HepG2 (cell line): ENCODE results near the gene NOTCH4. TPM values are rescaled to one million over a fixed set of nuclear protein-coding genes. Genes with fewer than 3 reads are reported as not detected.

Experiments used
- ARID2 ChIP-seq: sonication (generic); formaldehyde crosslinking; IDR thresholded peaks from 2 replicates; pipeline ENCODE4 v1.8.1; 2022; ENCODE audit warnings: mild to moderate bottlenecking, missing genetic modification reagents, borderline replicate concordance
- CHD4 ChIP-seq: fragments of 200-600 bp; sonication (generic); IDR thresholded peaks from 2 replicates; pipeline ENCODE4 v1.7.0; 2017; ENCODE audit warnings: mild to moderate bottlenecking, low read length, borderline replicate concordance
- CTCF ChIP-seq: sonication (generic); formaldehyde crosslinking; IDR thresholded peaks from 2 replicates; pipeline ENCODE4 v1.5.0; 2020; ENCODE audit warnings: mild to moderate bottlenecking, missing genetic modification reagents, moderate library complexity
- GATA4 ChIP-seq: sonication (generic); IDR thresholded peaks from 2 replicates; pipeline ENCODE4 v1.6.1; 2016; ENCODE audit warnings: antibody characterized with exemption, low read depth, borderline replicate concordance
- IRF2 ChIP-seq: IDR thresholded peaks from 2 replicates; pipeline ENCODE4 v1.6.1; 2018; ENCODE audit warnings: missing genetic modification reagents, missing compliant biosample characterization
- JARID2 ChIP-seq: sonication (generic); formaldehyde crosslinking; IDR thresholded peaks from 2 replicates; pipeline ENCODE4 v1.8.1; 2023; ENCODE audit warnings: missing genetic modification reagents, inconsistent platforms; ENCODE audit not compliant: insufficient replicate concordance
- KDM5A ChIP-seq: fragments of 200-600 bp; sonication (generic); IDR thresholded peaks from 2 replicates; pipeline ENCODE4 v1.7.0; 2018; ENCODE audit warnings: antibody characterized with exemption, mild to moderate bottlenecking, low read length, borderline replicate concordance
- NFATC3 ChIP-seq: sonication (generic); formaldehyde crosslinking; IDR thresholded peaks from 2 replicates; pipeline ENCODE4 v1.5.1; 2020; ENCODE audit warnings: mild to moderate bottlenecking, missing genetic modification reagents
- RAD21 ChIP-seq: fragments of 450-650 bp; formaldehyde crosslinking; IDR thresholded peaks from 2 replicates; pipeline ENCODE4 v1.5.0; 2020; ENCODE audit warnings: mild to moderate bottlenecking
- SSRP1 ChIP-seq: IDR thresholded peaks from 2 replicates; pipeline ENCODE4 v1.6.1; 2016; ENCODE audit warnings: control low read depth
- TARDBP ChIP-seq: sonication (generic); formaldehyde crosslinking; IDR thresholded peaks from 2 replicates; pipeline ENCODE4 v1.8.0; 2022; ENCODE audit warnings: mild to moderate bottlenecking, missing genetic modification reagents
- TOE1 ChIP-seq: sonication (generic); formaldehyde crosslinking; IDR thresholded peaks from 2 replicates; pipeline ENCODE4 v1.4.0; 2020; ENCODE audit warnings: mild to moderate bottlenecking, missing genetic modification reagents
- TRAFD1 ChIP-seq: sonication (generic); formaldehyde crosslinking; IDR thresholded peaks from 2 replicates; pipeline ENCODE4 v1.5.1; 2020; ENCODE audit warnings: missing genetic modification reagents, mild to moderate bottlenecking, borderline replicate concordance
- TSC22D2 ChIP-seq: sonication (generic); formaldehyde crosslinking; IDR thresholded peaks from 2 replicates; pipeline ENCODE4 v1.5.1; 2020; ENCODE audit warnings: missing genetic modification reagents, mild to moderate bottlenecking, borderline replicate concordance
- ZHX1 ChIP-seq: sonication (generic); formaldehyde crosslinking; IDR thresholded peaks from 2 replicates; pipeline ENCODE4 v1.8.1; 2022; ENCODE audit warnings: low read depth, mild to moderate bottlenecking, missing genetic modification reagents
- ZNF513 ChIP-seq: sonication (generic); formaldehyde crosslinking; conservative IDR thresholded peaks from 2 replicates; pipeline ENCODE4 v1.5.0; 2020; ENCODE audit warnings: missing genetic modification reagents
- ZNF709 ChIP-seq: sonication (generic); formaldehyde crosslinking; IDR thresholded peaks from 2 replicates; pipeline ENCODE4 v1.5.0; 2020; ENCODE audit warnings: mild to moderate bottlenecking, missing genetic modification reagents
- polyA plus RNA-seq, 8 experiments: library from polyadenylated mRNA; depleted of rRNA in 3 of 8; stranded (reverse) in 7 of 8; unstranded in 1 of 8; fragments of >200 nt; fragmentation: Illumina TruSeq in 4 of 8; extraction: Trizol in 4 of 8; gene quantifications; 2 replicates each; pipeline versions ENCODE4 v1.2.1 to v1.2.3, GENCODE V29; 2011 to 2016; ENCODE audit warnings: low read depth in 4 of 8, missing spikeins in 1 of 8, mixed read lengths in 1 of 8; ENCODE audit not compliant: insufficient read depth in 1 of 8
- total RNA-seq, 5 experiments: library from RNA; depleted of rRNA; stranded (reverse); fragments of >200 nt; fragmentation: Illumina TruSeq; extraction: Trizol; gene quantifications; 2 replicates each; pipeline ENCODE4 v1.2.3, GENCODE V29; 2016; ENCODE audit warnings: low read depth in 1 of 5
- TF ChIP-seq, protein P1 (sequence below): sonication (generic); formaldehyde crosslinking; conservative IDR thresholded peaks from 2 replicates; pipeline ENCODE4 v1.4.0; 2020; ENCODE audit warnings: missing genetic modification reagents
- TF ChIP-seq, protein P2 (sequence below): IDR thresholded peaks from 2 replicates; pipeline ENCODE4 v1.6.1; 2016; ENCODE audit warnings: missing genetic modification reagents, missing compliant biosample characterization

Gene NOTCH4
- total and polyA plus RNA-seq, 2 of the 13 experiments (the other 11 are each of a cell fraction or from before 2014, with no cell fraction given) = 0.51 to 0.83 TPM

GRCh38 chr6:32194825-32195651, 28.8 kb downstream of the NOTCH4 start (continued):
- TF ChIP-seq TSC22D2 (CRISPR knock-in tag) (no peak), NFATC3 (0 out of 2 replicates have a peak, but pooled peaks have one; percentile 56), CTCF (peak; percentile 63), ZNF513 (CRISPR knock-in tag) (0 out of 2 replicates have a peak, but pooled peaks have one; percentile 21), TOE1 (CRISPR knock-in tag) (no peak), KDM5A (0 out of 2 replicates have a peak, but pooled peaks have one; percentile 61), CHD4 (peak; percentile 80), ARID2 (CRISPR knock-in tag) (peak; percentile 84), IRF2 (CRISPR knock-in tag) (0 out of 2 replicates have a peak, but pooled peaks have one; percentile 7), SSRP1 (CRISPR knock-in tag) (peak; percentile 52; the same call in 1 of the 2 replicates), ZNF709 (0 out of 2 replicates have a peak, but pooled peaks have one; percentile 16), TARDBP (CRISPR knock-in tag) (peak; percentile 46; the same call in 1 of the 2 replicates), ZHX1 (CRISPR knock-in tag) (no peak), JARID2 (CRISPR knock-in tag) (peak; percentile 12), TRAFD1 (CRISPR knock-in tag) (peak; percentile 55; the same call in 1 of the 2 replicates), GATA4 (peak; percentile 41; the same call in 1 of the 2 replicates), RAD21 (CRISPR knock-in tag) (peak; percentile 33; the same call in 1 of the 2 replicates)
- TF ChIP-seq, protein P1, sequence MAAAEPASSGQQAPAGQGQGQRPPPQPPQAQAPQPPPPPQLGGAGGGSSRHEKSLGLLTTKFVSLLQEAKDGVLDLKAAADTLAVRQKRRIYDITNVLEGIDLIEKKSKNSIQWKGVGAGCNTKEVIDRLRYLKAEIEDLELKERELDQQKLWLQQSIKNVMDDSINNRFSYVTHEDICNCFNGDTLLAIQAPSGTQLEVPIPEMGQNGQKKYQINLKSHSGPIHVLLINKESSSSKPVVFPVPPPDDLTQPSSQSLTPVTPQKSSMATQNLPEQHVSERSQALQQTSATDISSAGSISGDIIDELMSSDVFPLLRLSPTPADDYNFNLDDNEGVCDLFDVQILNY (CRISPR knock-in tag) = no peak
- TF ChIP-seq, protein P2, sequence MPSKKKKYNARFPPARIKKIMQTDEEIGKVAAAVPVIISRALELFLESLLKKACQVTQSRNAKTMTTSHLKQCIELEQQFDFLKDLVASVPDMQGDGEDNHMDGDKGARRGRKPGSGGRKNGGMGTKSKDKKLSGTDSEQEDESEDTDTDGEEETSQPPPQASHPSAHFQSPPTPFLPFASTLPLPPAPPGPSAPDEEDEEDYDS = peak; percentile 95
